Activated CD8-positive, alpha-beta T cell treated with anti-CD3 and anti-CD28 coated beads, Interleukin-2, amount 10 ng/mL, durations not matched to agents 7 days and 5 days (primary cell): ENCODE measurements around the gene BARHL2. TPM values are rescaled to one million over a fixed set of nuclear protein-coding genes. Genes with fewer than 3 reads are reported as not detected.

Source experiments
- ATAC-seq: fragments of 150-1000 bp; cut with Tn5 transposase; one replicate; pipeline ENCODE4 v1.10.0; 2021; ENCODE audit warnings: moderate library complexity
- CTCF ChIA-PET: fragments of 350-600 bp; sonication (Branson Sonifier 250); formaldehyde crosslinking; loops from one replicate; lab custom pipeline; 2021; ENCODE audit warnings: antibody characterized with exemption; lab: Charles Lee
- POLR2A ChIA-PET: fragments of 350-600 bp; sonication (Branson Sonifier 250); formaldehyde crosslinking; loops from one replicate; lab custom pipeline; 2021; ENCODE audit warnings: antibody characterized with exemption; lab: Charles Lee
- DNase-seq: peaks from one replicate; pipeline ENCODE4 v3.0.0-alpha.2; 2020
- H3K27ac Mint-ChIP-seq: one replicate; pipeline ENCODE4 v1.8.0; 2021; ENCODE audit warnings: mild to moderate bottlenecking, mixed read lengths
- H3K27me3 Mint-ChIP-seq: one replicate; pipeline ENCODE4 v1.8.0; 2021; ENCODE audit warnings: low read depth, mixed read lengths
- H3K36me3 Mint-ChIP-seq: one replicate; pipeline ENCODE4 v1.8.0; 2021; ENCODE audit warnings: low read depth, mixed read lengths
- H3K4me1 Mint-ChIP-seq: one replicate; pipeline ENCODE4 v1.8.0; 2021; ENCODE audit warnings: low read depth, mixed read lengths
- H3K4me3 Mint-ChIP-seq: one replicate; pipeline ENCODE4 v1.8.0; 2021; ENCODE audit warnings: mild to moderate bottlenecking, mixed read lengths
- H3K9me3 Mint-ChIP-seq: one replicate; pipeline ENCODE4 v1.8.0; 2022; ENCODE audit warnings: mixed read lengths; ENCODE audit not compliant: insufficient read depth
- total RNA-seq, 2 experiments: library from RNA; stranded (reverse); gene quantifications; one replicate each; pipeline ENCODE4 v1.2.3, GENCODE V29; 2021

BARHL2 gene
- total RNA-seq, 2 experiments from 2014 or later, result not detected

DNA sequence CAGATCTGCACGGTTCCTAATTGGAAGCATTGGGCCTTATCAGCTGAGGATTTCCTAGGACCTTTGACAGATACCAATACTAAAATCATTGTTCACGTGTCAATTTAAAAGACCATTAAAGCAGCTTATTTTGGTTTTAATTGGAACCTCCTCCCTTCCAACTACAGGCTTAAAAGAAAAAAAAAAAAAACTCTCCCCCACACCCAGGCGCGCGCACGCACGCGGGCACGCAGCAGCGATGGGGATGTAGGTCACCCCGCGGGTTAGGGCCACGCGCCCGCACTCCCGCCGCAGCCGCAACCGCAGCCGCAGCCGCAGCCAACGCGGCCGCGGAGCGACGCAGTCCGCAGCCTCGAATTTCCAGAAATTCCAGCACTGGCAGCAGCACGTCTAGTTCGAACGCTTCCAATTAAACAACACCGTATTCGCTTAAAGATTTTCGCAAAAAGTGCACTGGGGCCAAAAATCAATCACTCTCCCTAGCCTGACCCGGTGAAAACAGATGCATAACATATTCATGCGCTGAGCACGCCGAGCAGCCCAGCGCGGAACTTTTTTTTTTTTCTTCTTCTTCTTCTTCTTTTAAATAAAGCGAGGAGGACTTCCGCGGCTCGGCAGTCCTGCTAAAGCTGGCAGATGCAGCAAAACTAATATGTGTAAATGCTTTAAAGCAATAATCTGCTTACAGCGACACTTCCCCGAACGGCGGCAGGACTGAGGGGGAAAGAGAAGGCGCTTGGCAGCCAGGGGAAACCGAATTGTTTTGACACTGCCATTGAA, 13.3 kb upstream of the BARHL2 start:
- Mint-ChIP-seq H3K27ac (no peak overlapping the region), H3K4me3 (peak overlapping the region; percentile 36), H3K27me3 (peaks cover 77% of the 10 kb centered on the region), H3K36me3 (peaks cover 14% of the 10 kb centered on the region), H3K4me1 (peaks cover 35% of the 10 kb centered on the region), H3K9me3 (peaks cover 14% of the 10 kb centered on the region)
- DNase-seq (no peak), ATAC-seq (no peak)
- POLR2A ChIA-PET, result no interaction called here
- CTCF ChIA-PET, result interaction anchor here (0.7 to 4.9 kb wide), 8 partner anchors 10 to 435 kb away, joined by 3 to 38 read pairs (median 3); no protein-coding TSS in a partner anchor

DNA sequence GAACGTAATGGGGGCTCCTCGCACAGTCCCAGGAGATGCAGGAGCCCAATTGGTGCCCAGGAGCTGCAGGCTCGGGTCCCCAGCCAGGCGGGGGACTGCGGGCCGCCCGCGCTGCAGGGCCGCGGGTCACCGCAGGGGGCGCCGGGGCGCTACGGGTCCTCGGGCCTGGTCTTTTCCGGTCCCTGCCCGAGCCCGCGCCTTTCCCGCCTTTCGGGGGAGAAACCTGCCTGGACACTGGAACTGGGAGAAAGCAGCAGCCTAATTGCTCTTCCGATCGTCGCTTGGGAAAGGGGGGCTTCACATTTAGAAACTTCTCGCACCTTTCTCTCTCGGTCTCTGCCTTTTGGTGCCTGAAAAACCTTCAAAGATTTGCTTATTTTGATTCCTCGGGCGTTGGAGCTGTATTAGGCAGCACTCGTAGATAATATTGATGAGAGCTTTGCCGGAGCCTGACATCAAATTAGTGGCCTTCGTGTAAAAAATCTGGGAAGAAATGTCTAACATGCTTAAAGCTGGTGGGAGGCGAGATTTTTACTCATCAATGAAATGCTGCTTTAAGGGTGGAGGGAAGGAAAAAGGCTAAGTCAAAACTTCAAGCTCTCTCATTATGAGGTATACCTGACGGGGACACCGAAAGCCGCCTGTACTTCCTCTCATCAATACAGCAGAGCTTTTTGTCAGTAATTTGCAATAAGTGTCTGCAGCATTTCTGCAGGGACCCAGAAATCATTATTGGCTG, 12.6 kb upstream of the BARHL2 start:
- DNase-seq (no peak), ATAC-seq (no peak)
- peaks cover 38% of the 10 kb centered on the region for H3K4me1 Mint-ChIP-seq
- H3K36me3 Mint-ChIP-seq, result peaks cover 17% of the 10 kb centered on the region
- CTCF ChIA-PET, result interaction anchor here (0.8 to 4.9 kb wide), 6 partner anchors 9 to 436 kb away, joined by 3 to 38 read pairs (median 8); no protein-coding TSS in a partner anchor
- H3K9me3 Mint-ChIP-seq, result peaks cover 14% of the 10 kb centered on the region
- POLR2A ChIA-PET, result no interaction called here
- no peak overlapping the region for H3K27ac Mint-ChIP-seq
- no peak overlapping the region for H3K4me3 Mint-ChIP-seq
- peaks cover 79% of the 10 kb centered on the region for H3K27me3 Mint-ChIP-seq

DNA sequence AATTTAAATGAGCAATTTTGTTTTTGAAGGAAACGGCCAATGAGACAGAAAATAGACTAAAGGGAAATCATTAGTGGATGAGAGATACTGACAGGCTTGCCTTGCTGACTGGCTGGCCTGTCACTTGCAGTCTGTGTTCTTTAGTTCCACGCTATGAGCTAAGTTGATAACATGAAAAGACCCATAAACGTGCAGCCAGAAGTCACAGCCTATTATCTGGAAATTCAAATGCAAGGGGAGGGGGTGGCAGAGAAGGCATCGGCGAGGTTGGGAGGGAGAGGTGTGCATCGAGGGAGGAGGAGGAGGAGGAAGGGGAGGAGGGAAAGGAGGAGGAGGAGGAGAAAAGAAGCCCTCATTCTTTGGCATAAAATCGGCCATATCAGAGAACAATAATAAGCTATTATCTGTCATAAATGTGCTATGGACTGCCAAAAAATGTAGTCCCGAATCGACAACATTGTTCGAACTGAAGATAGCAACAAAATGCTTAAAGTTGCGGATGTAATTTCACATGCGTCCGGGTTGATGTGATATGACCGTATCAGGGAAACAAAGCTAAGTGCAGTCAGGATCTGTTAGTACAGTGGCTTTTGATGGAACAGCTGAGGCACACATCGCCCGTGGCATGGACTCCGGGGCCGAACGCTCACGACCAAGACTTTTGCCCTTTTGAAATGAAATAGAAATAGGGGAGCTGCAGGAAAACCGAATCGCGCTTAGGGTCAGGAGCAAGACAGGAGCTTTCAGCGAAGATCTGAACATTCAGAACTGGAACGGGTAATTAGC, 11.6 kb upstream of the BARHL2 start:
- H3K9me3 Mint-ChIP-seq, result peaks cover 20% of the 10 kb centered on the region
- peak overlapping the region; percentile 37 for H3K4me3 Mint-ChIP-seq
- H3K27me3 Mint-ChIP-seq, result peaks cover 85% of the 10 kb centered on the region
- no peak overlapping the region for H3K27ac Mint-ChIP-seq
- ATAC-seq (no peak), DNase-seq (no peak)
- peaks cover 44% of the 10 kb centered on the region for H3K4me1 Mint-ChIP-seq
- POLR2A ChIA-PET, result no interaction called here
- peaks cover 23% of the 10 kb centered on the region for H3K36me3 Mint-ChIP-seq
- CTCF ChIA-PET, result interaction anchor here (0.6 to 4.9 kb wide), 5 partner anchors 8 to 598 kb away, joined by 3 to 38 read pairs (median 12); no protein-coding TSS in a partner anchor

DNA sequence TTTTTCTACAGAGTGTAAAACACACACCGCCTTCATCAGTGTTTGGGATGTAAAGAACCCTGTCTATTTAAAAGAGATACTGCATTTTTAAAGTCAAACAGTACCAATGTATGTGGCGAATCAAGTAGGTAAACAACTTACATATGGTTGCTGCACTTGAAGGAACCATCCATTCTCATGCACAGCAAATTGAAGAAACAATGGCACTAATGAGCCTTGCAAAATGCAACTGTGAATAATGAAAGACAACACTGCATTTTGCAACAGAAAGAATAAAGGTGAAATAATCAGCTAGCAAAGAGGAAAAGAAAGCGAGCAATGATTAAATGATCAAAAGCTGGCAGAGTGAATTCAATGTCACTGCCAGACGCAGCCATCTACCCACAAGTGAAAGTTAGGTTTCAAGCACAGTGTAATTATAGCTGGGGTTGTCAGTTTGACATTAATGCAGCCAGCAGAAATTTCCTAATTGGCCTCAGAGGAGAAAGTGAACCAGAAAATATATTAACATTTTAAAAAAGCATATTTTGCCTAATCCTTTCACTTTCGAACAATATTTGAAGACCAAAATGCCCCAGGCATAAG, 10.9 kb upstream of the BARHL2 start:
- H3K27me3 Mint-ChIP-seq, result peaks cover 85% of the 10 kb centered on the region
- DNase-seq (no peak), ATAC-seq (no peak)
- peaks cover 20% of the 10 kb centered on the region for H3K9me3 Mint-ChIP-seq
- H3K4me3 Mint-ChIP-seq, result no peak overlapping the region
- ChIA-PET CTCF (interaction anchor here (0.6 to 4.9 kb wide), 3 partner anchors 8 to 599 kb away, joined by 3 to 38 read pairs (median 12); no protein-coding TSS in a partner anchor), POLR2A (no interaction called here)
- H3K4me1 Mint-ChIP-seq, result peaks cover 50% of the 10 kb centered on the region
- H3K27ac Mint-ChIP-seq, result no peak overlapping the region
- peaks cover 23% of the 10 kb centered on the region for H3K36me3 Mint-ChIP-seq

DNA sequence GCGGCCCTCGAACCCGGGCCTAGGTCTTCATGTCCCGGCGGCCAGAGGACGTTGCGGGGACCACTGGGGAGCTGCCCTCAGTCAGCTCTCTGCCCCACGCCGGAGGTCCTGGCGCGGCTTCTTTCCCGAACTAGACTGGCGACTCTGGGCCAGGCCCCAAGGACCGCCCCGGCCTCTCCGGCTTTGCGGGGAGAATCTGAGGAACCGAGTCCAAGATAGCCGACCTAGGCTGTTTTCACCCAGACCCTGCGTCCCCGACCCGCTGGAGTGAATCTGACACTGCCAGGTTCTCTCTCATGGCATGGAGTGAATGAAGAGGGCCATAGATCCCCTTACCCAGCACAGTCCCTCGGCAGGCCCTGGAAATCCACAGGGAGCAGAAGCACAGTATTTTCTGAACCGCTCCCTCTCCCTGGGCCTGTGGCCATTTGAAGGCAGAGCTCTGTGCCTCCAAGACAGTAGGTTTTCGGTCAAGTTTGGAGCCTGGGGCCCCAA, 9.9 kb upstream of the BARHL2 start:
- Mint-ChIP-seq H3K4me1 (peaks cover 50% of the 10 kb centered on the region), H3K27ac (no peak overlapping the region), H3K9me3 (peaks cover 20% of the 10 kb centered on the region), H3K27me3 (peaks cover 86% of the 10 kb centered on the region), H3K36me3 (peaks cover 23% of the 10 kb centered on the region), H3K4me3 (no peak overlapping the region)
- no peak for DNase-seq
- ChIA-PET POLR2A (no interaction called here), CTCF (interaction anchor here (1.5 kb wide), 1 partner anchor 439 kb away, joined by 5 read pairs; no protein-coding TSS in a partner anchor)
- ATAC-seq, result no peak

DNA sequence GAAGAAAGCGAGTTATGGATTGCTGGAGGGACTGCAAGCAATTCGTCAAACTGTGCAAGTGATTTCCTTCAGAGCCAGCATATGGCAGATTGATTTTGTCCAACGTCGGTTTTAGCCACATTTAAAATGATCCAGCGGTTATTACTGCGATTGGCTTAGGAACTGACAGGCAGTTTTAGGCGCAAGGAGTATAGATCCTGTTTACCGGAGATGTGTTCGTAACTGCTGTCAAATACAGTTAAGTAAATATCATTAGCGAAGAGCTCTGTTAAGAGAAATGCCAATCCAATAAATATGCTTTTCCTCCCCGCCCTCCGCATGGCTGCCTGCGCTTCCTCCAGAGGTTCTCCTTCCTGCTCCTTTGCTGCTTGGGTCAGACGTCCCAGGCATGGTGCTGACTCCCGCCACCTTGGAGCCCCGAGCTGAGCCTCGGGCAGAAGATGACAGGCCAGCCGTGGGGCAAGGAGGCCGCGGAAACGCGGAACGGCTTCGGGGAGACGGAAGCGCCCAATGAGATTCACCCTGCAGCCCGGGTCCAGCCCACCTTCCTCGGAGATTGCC, 9.4 kb upstream of the BARHL2 start:
- Mint-ChIP-seq H3K27ac (peak overlapping the region; percentile 60), H3K4me3 (peak overlapping the region; percentile 60), H3K36me3 (peaks cover 23% of the 10 kb centered on the region), H3K4me1 (peaks cover 51% of the 10 kb centered on the region), H3K27me3 (peaks cover 88% of the 10 kb centered on the region), H3K9me3 (peaks cover 20% of the 10 kb centered on the region)
- ATAC-seq, result no peak
- ChIA-PET CTCF (interaction anchor here (1.5 kb wide), 1 partner anchor 440 kb away, joined by 5 read pairs; no protein-coding TSS in a partner anchor), POLR2A (interaction anchor here (1.3 to 1.5 kb wide), 2 partner anchors 11 to 20 kb away, joined by 4 to 6 read pairs; no protein-coding TSS in a partner anchor)
- DNase-seq, result no peak

DNA sequence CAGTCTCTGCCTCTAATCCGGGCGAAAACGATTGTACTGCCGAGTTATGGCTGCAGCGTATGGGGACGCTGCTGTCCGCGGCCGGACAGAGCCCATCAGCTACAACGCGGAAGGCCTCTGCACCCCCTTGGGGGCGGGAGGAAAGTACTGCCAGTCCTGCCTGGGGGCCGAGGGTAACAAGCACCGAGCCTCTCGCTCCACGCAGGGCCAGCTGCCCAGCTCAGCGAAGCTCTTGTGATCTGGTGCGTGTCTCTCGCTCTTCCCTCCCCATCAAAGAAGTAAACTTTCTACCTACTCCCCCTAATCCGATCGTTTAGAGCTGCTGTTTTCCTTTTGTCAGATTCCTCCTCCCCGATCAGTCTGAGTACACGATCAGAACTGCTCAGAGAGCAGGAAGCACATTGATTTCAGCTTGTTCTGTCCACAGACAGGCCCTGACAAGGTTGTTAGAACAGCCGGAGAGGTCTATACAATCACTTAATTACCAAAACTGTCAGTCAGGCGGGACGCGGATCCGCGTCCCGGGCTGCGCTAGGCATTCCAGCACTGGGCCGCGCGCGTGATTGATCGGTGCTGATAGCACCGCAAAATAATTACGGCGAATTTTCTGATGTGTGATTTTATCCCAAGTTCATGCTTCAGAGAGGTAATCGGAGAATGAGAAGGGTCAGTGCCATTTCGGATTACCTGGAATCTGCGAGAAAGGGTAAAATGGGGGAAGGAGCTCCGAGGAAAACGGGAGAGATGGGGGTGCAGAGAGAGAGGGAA, 8.7 kb upstream of the BARHL2 start:
- ChIA-PET CTCF (interaction anchor here (0.7 to 1.5 kb wide), 2 partner anchors 12 to 440 kb away, joined by 3 to 5 read pairs; no protein-coding TSS in a partner anchor), POLR2A (interaction anchor here (1.3 to 1.5 kb wide), 2 partner anchors 10 to 19 kb away, joined by 4 to 6 read pairs; no protein-coding TSS in a partner anchor)
- DNase-seq, result no peak
- peaks cover 54% of the 10 kb centered on the region for H3K4me1 Mint-ChIP-seq
- peak overlapping the region; percentile 60 for H3K27ac Mint-ChIP-seq
- peak overlapping the region; percentile 60 for H3K4me3 Mint-ChIP-seq
- ATAC-seq, result no peak
- peaks cover 20% of the 10 kb centered on the region for H3K9me3 Mint-ChIP-seq
- H3K36me3 Mint-ChIP-seq, result peaks cover 23% of the 10 kb centered on the region
- peaks cover 88% of the 10 kb centered on the region for H3K27me3 Mint-ChIP-seq

DNA sequence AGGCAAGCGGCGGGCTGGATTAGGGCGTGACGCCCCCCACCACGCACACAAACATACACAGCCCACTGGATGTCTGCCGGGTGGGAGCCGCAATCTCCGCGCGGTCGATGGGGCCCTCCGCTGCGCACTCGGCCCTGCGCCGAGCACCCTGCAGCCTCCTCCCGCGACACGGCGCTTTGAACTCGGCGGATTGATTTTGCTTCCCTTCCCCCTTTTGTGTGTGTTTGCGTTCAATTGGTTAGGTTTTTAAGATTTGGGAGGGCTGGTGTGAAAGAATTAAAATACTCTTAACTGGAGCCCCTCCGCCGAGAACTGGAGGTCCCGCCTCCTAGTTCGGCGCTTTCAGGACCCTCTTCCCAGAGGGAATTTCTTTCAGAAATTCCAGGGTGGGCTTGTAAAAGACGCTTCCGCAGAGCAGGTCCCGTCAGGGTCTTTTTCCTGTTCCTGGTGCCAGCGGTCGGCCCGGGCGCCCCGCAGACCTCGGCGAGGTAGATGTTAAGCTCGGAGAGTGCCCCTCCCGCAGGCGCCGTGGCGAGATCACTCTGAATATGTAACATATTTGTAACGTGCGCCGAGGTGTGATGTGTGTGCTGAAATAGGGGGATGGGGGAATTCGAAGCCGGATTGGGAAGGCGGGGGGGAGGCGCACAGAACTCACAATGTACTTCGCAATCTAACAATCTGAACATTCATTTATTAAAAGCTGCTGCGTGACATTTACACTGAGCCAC, 8.0 kb upstream of the BARHL2 start:
- ChIA-PET CTCF (interaction anchor here (0.7 to 1.5 kb wide), 2 partner anchors 13 to 14 kb away, joined by 3 to 4 read pairs; no protein-coding TSS in a partner anchor), POLR2A (interaction anchor here (1.3 to 1.5 kb wide), 2 partner anchors 9 to 18 kb away, joined by 4 to 6 read pairs; no protein-coding TSS in a partner anchor)
- Mint-ChIP-seq H3K27ac (peak overlapping the region; percentile 60), H3K36me3 (peaks cover 23% of the 10 kb centered on the region), H3K4me1 (peaks cover 48% of the 10 kb centered on the region), H3K4me3 (peak overlapping the region; percentile 60), H3K27me3 (peaks cover 90% of the 10 kb centered on the region), H3K9me3 (peaks cover 20% of the 10 kb centered on the region)
- no peak for DNase-seq
- no peak for ATAC-seq

DNA sequence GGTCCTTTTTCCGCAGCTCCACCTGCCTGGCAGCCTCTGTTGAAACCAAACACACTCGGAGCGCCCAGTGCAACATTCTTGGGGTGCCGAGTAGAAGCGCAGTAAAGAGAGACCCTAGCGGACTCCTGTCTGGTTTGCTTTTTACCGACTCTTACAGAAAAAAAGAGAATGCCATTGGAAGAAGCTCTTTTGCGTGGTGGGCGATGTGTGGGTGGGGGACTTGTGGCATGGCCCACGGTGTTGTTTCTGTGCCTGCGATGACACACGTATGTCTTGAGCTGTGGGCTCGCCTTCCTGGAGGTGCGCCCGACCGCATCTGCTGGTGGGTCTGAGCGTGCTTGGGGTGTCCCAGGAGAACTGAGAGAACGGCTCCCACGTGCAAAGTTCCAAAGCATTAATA, 7.3 kb upstream of the BARHL2 start:
- DNase-seq (no peak), ATAC-seq (no peak)
- Mint-ChIP-seq H3K27me3 (peaks cover 92% of the 10 kb centered on the region), H3K9me3 (peaks cover 20% of the 10 kb centered on the region), H3K27ac (peak overlapping the region; percentile 70), H3K36me3 (peaks cover 24% of the 10 kb centered on the region), H3K4me1 (peaks cover 43% of the 10 kb centered on the region), H3K4me3 (peak overlapping the region; percentile 36)
- POLR2A ChIA-PET, result no interaction called here
- CTCF ChIA-PET, result interaction anchor here (1.3 to 1.5 kb wide), 2 partner anchors 13 to 19 kb away, joined by 3 to 4 read pairs; no protein-coding TSS in a partner anchor
